Measurements from ENCODE around the gene TNIK. TPM values are rescaled to one million over a fixed set of nuclear protein-coding genes. Genes with fewer than 3 reads are reported as not detected.
A peak's percentile ranks its signal among the peaks of the same experiment; 100 is the strongest.

Gene TNIK
- total and polyA plus RNA-seq, 3 donors from 2014 or later, result 39.3 to 99.6 (median 83.5) TPM

DNA sequence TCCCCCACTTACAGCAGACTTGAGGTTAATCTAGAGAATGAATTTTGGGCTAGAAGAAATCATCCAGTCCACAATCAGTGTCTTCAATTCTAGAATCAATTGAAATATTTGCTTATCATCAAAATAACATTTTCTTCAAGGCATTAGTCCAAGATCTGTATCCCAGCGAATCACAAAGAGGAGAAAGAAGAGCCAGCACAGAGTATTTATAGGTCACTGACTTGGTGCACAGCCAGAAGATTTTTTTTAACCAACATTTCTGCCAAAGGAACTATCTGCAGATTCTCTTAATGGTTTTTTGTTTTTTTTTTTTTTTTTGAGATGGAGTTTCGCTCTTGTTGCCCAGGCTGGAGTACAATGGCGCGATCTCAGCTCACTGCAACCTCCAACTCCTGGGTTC lies 178.2 kb downstream of the TNIK start:
- 35 to 39% methylated on average over 4 of the region's 4 CpGs for WGBS, 2 donors
- Histone ChIP-seq H3K4me3 (no peak overlapping the region), H3K4me1 (peaks cover 18% of the 10 kb centered on the region), H3K36me3 (ENCODE audit: low read depth, missing control alignments) (no peaks in the 10 kb centered on the region), H3K27ac (peak overlapping the region; percentile 66 to 72), H3K9me3 (no peaks in the 10 kb centered on the region), H3K27me3 (no peaks in the 10 kb centered on the region)
- DNase-seq, result peak; percentile 68
- intact Hi-C loops (cut with DNase I; ENCODE audit: low total_unique reads), result no loop called here
- no peak for TF ChIP-seq POLR2A (IDR thresholded peaks at IDR 0.05)
- TF ChIP-seq, protein P1, sequence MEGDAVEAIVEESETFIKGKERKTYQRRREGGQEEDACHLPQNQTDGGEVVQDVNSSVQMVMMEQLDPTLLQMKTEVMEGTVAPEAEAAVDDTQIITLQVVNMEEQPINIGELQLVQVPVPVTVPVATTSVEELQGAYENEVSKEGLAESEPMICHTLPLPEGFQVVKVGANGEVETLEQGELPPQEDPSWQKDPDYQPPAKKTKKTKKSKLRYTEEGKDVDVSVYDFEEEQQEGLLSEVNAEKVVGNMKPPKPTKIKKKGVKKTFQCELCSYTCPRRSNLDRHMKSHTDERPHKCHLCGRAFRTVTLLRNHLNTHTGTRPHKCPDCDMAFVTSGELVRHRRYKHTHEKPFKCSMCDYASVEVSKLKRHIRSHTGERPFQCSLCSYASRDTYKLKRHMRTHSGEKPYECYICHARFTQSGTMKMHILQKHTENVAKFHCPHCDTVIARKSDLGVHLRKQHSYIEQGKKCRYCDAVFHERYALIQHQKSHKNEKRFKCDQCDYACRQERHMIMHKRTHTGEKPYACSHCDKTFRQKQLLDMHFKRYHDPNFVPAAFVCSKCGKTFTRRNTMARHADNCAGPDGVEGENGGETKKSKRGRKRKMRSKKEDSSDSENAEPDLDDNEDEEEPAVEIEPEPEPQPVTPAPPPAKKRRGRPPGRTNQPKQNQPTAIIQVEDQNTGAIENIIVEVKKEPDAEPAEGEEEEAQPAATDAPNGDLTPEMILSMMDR (IDR thresholded peaks at IDR 0.05), result no peak

DNA sequence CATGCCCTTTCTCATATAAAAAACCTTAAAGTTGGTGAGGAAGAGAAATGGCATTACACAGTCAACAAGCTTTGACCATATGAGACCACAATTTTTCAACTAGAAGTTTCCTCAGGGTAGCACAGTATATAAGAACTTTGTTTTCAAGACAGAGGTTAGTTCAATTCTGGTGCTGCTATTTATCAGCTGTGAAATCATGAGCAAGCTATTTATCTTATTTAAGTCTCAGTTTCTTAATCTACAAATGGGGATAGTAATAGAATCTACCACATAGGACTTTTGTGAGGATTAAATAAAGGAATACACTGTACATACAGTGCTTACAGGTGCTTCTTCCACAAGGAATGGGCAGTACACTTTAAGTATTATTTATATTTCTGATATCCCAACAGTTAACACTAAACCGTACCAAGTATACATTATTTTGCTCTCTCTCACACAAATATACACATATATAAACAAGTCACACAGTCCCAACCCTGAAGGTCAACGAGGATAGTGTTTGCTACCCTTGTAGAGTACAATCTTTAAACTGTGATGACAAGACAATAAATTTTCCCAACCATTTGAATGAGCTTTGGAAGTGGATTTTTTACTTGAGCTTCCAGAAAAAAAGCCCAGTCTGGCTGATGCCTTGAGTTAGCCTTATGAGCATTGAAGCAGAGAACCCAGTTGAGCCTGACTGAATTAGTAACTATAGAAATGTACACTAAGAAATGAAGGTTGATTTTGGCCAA lies 178.8 kb downstream of the TNIK start:
- WGBS, 2 donors, result 74 to 78% methylated on average over 2 of the region's 2 CpGs
- TF ChIP-seq POLR2A (IDR thresholded peaks at IDR 0.05), result no peak
- TF ChIP-seq, protein P1 (IDR thresholded peaks at IDR 0.05), result no peak
- no peak for DNase-seq
- no peaks in the 10 kb centered on the region for H3K9me3 ChIP-seq
- H3K4me3 ChIP-seq, result no peak overlapping the region
- peaks cover 18% of the 10 kb centered on the region for H3K4me1 ChIP-seq
- H3K27me3 ChIP-seq, result no peaks in the 10 kb centered on the region
- peak overlapping the region; percentile 57 to 72 for H3K27ac ChIP-seq
- no peaks in the 10 kb centered on the region for H3K36me3 ChIP-seq (ENCODE audit: low read depth, missing control alignments)
- intact Hi-C loops (cut with DNase I; ENCODE audit: low total_unique reads), result no loop called here

GRCh38 chr3:171279972-171280371 lies 180.2 kb downstream of the TNIK start:
- peak overlapping the region in 1 of 2 donors; percentile 33 for H3K27ac ChIP-seq
- H3K4me1 ChIP-seq, result peaks cover 18% of the 10 kb centered on the region
- 81 to 91% methylated on average over 3 of the region's 3 CpGs for WGBS, 2 donors
- intact Hi-C loops (cut with DNase I; ENCODE audit: low total_unique reads), result no loop called here
- DNase-seq, result no peak
- no peak overlapping the region for H3K4me3 ChIP-seq
- TF ChIP-seq POLR2A (IDR thresholded peaks at IDR 0.05), result no peak
- TF ChIP-seq, protein P1 (IDR thresholded peaks at IDR 0.05), result no peak
- no peaks in the 10 kb centered on the region for H3K36me3 ChIP-seq (ENCODE audit: low read depth, missing control alignments)
- H3K27me3 ChIP-seq, result no peaks in the 10 kb centered on the region
- H3K9me3 ChIP-seq, result no peaks in the 10 kb centered on the region

DNA sequence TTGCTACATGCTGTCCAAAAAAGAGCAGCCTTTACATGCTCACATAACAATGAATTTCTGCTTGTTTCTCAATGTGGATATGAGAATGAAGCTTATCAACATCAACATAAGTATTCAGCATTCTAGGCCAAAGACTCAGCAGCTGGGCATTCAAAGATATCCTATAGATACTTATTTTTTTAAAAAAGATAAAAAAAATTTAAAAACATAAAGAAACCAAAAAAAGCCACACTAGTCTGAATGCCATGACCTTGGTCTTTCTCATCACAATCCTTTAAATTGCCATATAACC lies 182.0 kb downstream of the TNIK start:
- Histone ChIP-seq H3K27ac (no peak overlapping the region), H3K4me1 (peaks cover 14% of the 10 kb centered on the region), H3K9me3 (no peaks in the 10 kb centered on the region), H3K4me3 (no peak overlapping the region), H3K27me3 (no peaks in the 10 kb centered on the region), H3K36me3 (ENCODE audit: low read depth, missing control alignments) (no peaks in the 10 kb centered on the region)
- TF ChIP-seq, protein P1 (IDR thresholded peaks at IDR 0.05), result no peak
- TF ChIP-seq POLR2A (IDR thresholded peaks at IDR 0.05), result no peak
- DNase-seq, result no peak
- intact Hi-C loops (cut with DNase I; ENCODE audit: low total_unique reads), result no loop called here
